ENCODE data around the gene RBM17. TPM values are rescaled to one million over a fixed set of nuclear protein-coding genes. Genes with fewer than 3 reads are reported as not detected.

The RBM17 gene
- total and polyA plus RNA-seq, 10 of the 15 experiments (the other 5 are each of a cell fraction or from before 2014, with no cell fraction given): 28.4 to 181 (median 83.9) TPM

GRCh38 chr10:6089334-6090219 lies 743 bp downstream of the RBM17 start (continued):
- TF ChIP-seq E4F1 (IDR thresholded peaks at IDR 0.05; ENCODE audit: borderline replicate concordance, partially characterized antibody) (no peak), MXI1 (IDR thresholded peaks at IDR 0.05; ENCODE audit: low read depth, low read length) (no peak), LARP7 (IDR thresholded peaks at IDR 0.05) (0 out of 2 replicates have a peak, but pooled peaks have one; percentile 17), NBN (IDR thresholded peaks at IDR 0.05) (0 out of 2 replicates have a peak, but pooled peaks have one; percentile 50), ZNF207 (IDR thresholded peaks at IDR 0.05; ENCODE audit: borderline replicate concordance) (no peak), GABPA (IDR thresholded peaks at IDR 0.05; ENCODE audit: low read depth) (no peak), KLF5 (IDR thresholded peaks at IDR 0.05; ENCODE audit: partially characterized antibody) (no peak), EP300 (IDR thresholded peaks at IDR 0.05; ENCODE audit: borderline replicate concordance in 1 of 2, control insufficient read depth in 1 of 2, low read depth in 2 of 2, low read length in 2 of 2) (no peak), NR2C2 (IDR thresholded peaks at IDR 0.05; ENCODE audit: borderline replicate concordance, control insufficient read depth, insufficient read length, low read depth) (no peak), PBX3 (IDR thresholded peaks at IDR 0.05; ENCODE audit: insufficient replicate concordance, low read depth, low read length) (no peak), POLR2AphosphoS2 (IDR thresholded peaks at IDR 0.05; ENCODE audit: low read depth, low read length) (no peak), ZNF24 (IDR thresholded peaks at IDR 0.05) (no peak), NR2F1 (conservative IDR thresholded peaks at IDR 0.05) (peak; percentile 95)
